ENCODE results near the gene PTRHD1.

GRCh38 chr2:24839729-24840128, 46.5 kb upstream of the PTRHD1 start:
- TF ChIP-seq, protein P1, sequence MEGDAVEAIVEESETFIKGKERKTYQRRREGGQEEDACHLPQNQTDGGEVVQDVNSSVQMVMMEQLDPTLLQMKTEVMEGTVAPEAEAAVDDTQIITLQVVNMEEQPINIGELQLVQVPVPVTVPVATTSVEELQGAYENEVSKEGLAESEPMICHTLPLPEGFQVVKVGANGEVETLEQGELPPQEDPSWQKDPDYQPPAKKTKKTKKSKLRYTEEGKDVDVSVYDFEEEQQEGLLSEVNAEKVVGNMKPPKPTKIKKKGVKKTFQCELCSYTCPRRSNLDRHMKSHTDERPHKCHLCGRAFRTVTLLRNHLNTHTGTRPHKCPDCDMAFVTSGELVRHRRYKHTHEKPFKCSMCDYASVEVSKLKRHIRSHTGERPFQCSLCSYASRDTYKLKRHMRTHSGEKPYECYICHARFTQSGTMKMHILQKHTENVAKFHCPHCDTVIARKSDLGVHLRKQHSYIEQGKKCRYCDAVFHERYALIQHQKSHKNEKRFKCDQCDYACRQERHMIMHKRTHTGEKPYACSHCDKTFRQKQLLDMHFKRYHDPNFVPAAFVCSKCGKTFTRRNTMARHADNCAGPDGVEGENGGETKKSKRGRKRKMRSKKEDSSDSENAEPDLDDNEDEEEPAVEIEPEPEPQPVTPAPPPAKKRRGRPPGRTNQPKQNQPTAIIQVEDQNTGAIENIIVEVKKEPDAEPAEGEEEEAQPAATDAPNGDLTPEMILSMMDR (IDR thresholded peaks at IDR 0.05), result no peak
- TF ChIP-seq POLR2A (IDR thresholded peaks at IDR 0.05) (no peak), EP300 (IDR thresholded peaks at IDR 0.05) (no peak), POLR2AphosphoS5 (IDR thresholded peaks at IDR 0.05) (no peak)

Measured in stomach (tissue), 4 donors.